Activated CD4-positive, alpha-beta T cell treated with anti-CD3 and anti-CD28 coated beads for 36 hours (primary cell): ENCODE data around the gene DEFB124. TPM values are rescaled to one million over a fixed set of nuclear protein-coding genes. Genes with fewer than 3 reads are reported as not detected.
A peak's percentile ranks its signal among the peaks of the same experiment; 100 is the strongest.
"Not testable (repeated sequence)": the region's sequence is repeated elsewhere in the genome, so short reads cannot be mapped to it uniquely, and the experiment has no call there.

Source experiments
- ATAC-seq: fragments of 200-7000 bp; cut with Tn5 transposase; one replicate; pipeline ENCODE4 v1.10.0; 2021; ENCODE audit warnings: mild to moderate bottlenecking, moderate library complexity
- CTCF ChIA-PET: fragments of 350-600 bp; sonication (Branson Sonifier 250); formaldehyde crosslinking; loops from one replicate; lab custom pipeline; 2021; ENCODE audit warnings: antibody characterized with exemption; lab: Charles Lee
- POLR2A ChIA-PET: fragments of 350-600 bp; sonication (Branson Sonifier 250); formaldehyde crosslinking; loops from one replicate; lab custom pipeline; 2021; ENCODE audit warnings: antibody characterized with exemption, inconsistent platforms; lab: Charles Lee
- DNase-seq: peaks from one replicate; pipeline ENCODE4 v3.0.0-alpha.2; 2020
- H3K27ac Mint-ChIP-seq: one replicate; pipeline ENCODE4 v1.8.0; 2021; ENCODE audit warnings: mixed read lengths
- H3K27me3 Mint-ChIP-seq: one replicate; pipeline ENCODE4 v1.8.0; 2021; ENCODE audit warnings: mixed read lengths
- H3K36me3 Mint-ChIP-seq: one replicate; pipeline ENCODE4 v1.8.0; 2021; ENCODE audit warnings: low read depth, mixed read lengths
- H3K4me1 Mint-ChIP-seq: one replicate; pipeline ENCODE4 v1.8.0; 2021; ENCODE audit warnings: mixed read lengths
- H3K4me3 Mint-ChIP-seq: one replicate; pipeline ENCODE4 v1.8.0; 2021; ENCODE audit warnings: mild to moderate bottlenecking, moderate library complexity, mixed read lengths
- H3K9me3 Mint-ChIP-seq: one replicate; pipeline ENCODE4 v1.8.0; 2021; ENCODE audit warnings: low read depth, mixed read lengths
- intact Hi-C, 2 experiments: fragments of 100-400 bp; cut with DNase I in 1 of 2; cut with micrococcal nuclease in 1 of 2; formaldehyde crosslinking; loops; one replicate each; pipeline versions ENCODE4 v1.14.2 to v1.15.1; 2022 to 2024; cut with DNase I, micrococcal nuclease
- total RNA-seq, 2 experiments: library from RNA; stranded (reverse); gene quantifications; one replicate each; pipeline ENCODE4 v1.2.3, GENCODE V29; 2021

The DEFB124 gene
- total RNA-seq, 2 experiments from 2014 or later = not detected

- H3K4me1 Mint-ChIP-seq = peaks cover 9% of the 10 kb centered on the region
- DNase-seq (no peak), ATAC-seq (no peak)
- CTCF ChIA-PET = interaction anchor here (2.0 kb wide), 1 partner anchor 14 kb away, joined by 13 read pairs; no protein-coding TSS in a partner anchor
- no peak overlapping the region for H3K4me3 Mint-ChIP-seq
- intact Hi-C loops = no loop called here
- no peak overlapping the region for H3K27ac Mint-ChIP-seq
- POLR2A ChIA-PET = interaction anchor here (0.6 kb wide), 1 partner anchor 1168 kb away, joined by 3 read pairs; no protein-coding TSS in a partner anchor
- no peaks in the 10 kb centered on the region for H3K9me3 Mint-ChIP-seq
- no peaks in the 10 kb centered on the region for H3K36me3 Mint-ChIP-seq
- peaks cover 17% of the 10 kb centered on the region for H3K27me3 Mint-ChIP-seq
These were observed 13.2 kb upstream of the DEFB124 start for GRCh38 chr20:31488115-31488514.

- Mint-ChIP-seq H3K27me3 (peaks cover 26% of the 10 kb centered on the region), H3K4me3 (no peak overlapping the region), H3K36me3 (no peaks in the 10 kb centered on the region), H3K27ac (no peak overlapping the region), H3K9me3 (no peaks in the 10 kb centered on the region), H3K4me1 (peaks cover 9% of the 10 kb centered on the region)
- ATAC-seq = no peak
- intact Hi-C loops = no loop called here
- ChIA-PET CTCF (interaction anchor here (0.6 to 3.2 kb wide), 4 partner anchors 11 to 115 kb away, joined by 3 to 22 read pairs (median 5); no protein-coding TSS in a partner anchor), POLR2A (no interaction called here)
- peak; percentile 40 for DNase-seq
These were observed 10.8 kb upstream of the DEFB124 start for GRCh38 chr20:31485450-31486339.

- no peak overlapping the region for H3K27ac Mint-ChIP-seq
- peaks cover 9% of the 10 kb centered on the region for H3K4me1 Mint-ChIP-seq
- POLR2A ChIA-PET = no interaction called here
- peak; percentile 57 for ATAC-seq
- CTCF ChIA-PET = no interaction called here
- no peaks in the 10 kb centered on the region for H3K36me3 Mint-ChIP-seq
- peaks cover 26% of the 10 kb centered on the region for H3K27me3 Mint-ChIP-seq
- H3K9me3 Mint-ChIP-seq = no peaks in the 10 kb centered on the region
- no peak overlapping the region for H3K4me3 Mint-ChIP-seq
- DNase-seq = peak; percentile 53
- intact Hi-C loops = no loop called here
These were observed 9.1 kb upstream of the DEFB124 start for GRCh38 chr20:31484001-31484400.

- intact Hi-C loops = no loop called here
- no peak for DNase-seq
- ATAC-seq = no peak
- Mint-ChIP-seq H3K36me3 (peaks cover 2% of the 10 kb centered on the region), H3K9me3 (peaks cover 3% of the 10 kb centered on the region), H3K27me3 (peaks cover 37% of the 10 kb centered on the region), H3K27ac (no peak overlapping the region), H3K4me3 (no peak overlapping the region), H3K4me1 (peaks cover 9% of the 10 kb centered on the region)
- ChIA-PET POLR2A (no interaction called here), CTCF (interaction anchor here (1.8 kb wide), 1 partner anchor 26 kb away, joined by 7 read pairs; no protein-coding TSS in a partner anchor)
These were observed 1.8 kb upstream of the DEFB124 start for GRCh38 chr20:31476643-31477215.

GRCh38 chr20:31476294-31476585 lies 1.3 kb upstream of the DEFB124 start:
- POLR2A ChIA-PET = no interaction called here
- Mint-ChIP-seq H3K4me3 (no peak overlapping the region), H3K27me3 (peaks cover 34% of the 10 kb centered on the region), H3K4me1 (peaks cover 9% of the 10 kb centered on the region), H3K36me3 (peaks cover 2% of the 10 kb centered on the region), H3K27ac (no peak overlapping the region), H3K9me3 (peaks cover 3% of the 10 kb centered on the region)
- CTCF ChIA-PET = no interaction called here
- DNase-seq (no peak), ATAC-seq (no peak)
- intact Hi-C loops = no loop called here

- ATAC-seq = no peak
- H3K27ac Mint-ChIP-seq = no peak overlapping the region
- peaks cover 34% of the 10 kb centered on the region for H3K27me3 Mint-ChIP-seq
- H3K9me3 Mint-ChIP-seq = peaks cover 3% of the 10 kb centered on the region
- ChIA-PET POLR2A (no interaction called here), CTCF (interaction anchor here (0.7 to 3.3 kb wide), 2 partner anchors 28 to 35 kb away, joined by 3 to 16 read pairs; partner anchors contain the start of gene DEFB123)
- H3K4me3 Mint-ChIP-seq = no peak overlapping the region
- DNase-seq = no peak
- peaks cover 2% of the 10 kb centered on the region for H3K36me3 Mint-ChIP-seq
- intact Hi-C loops = no loop called here
- peaks cover 9% of the 10 kb centered on the region for H3K4me1 Mint-ChIP-seq
These were observed 756 bp upstream of the DEFB124 start for GRCh38 chr20:31475472-31476293.

GRCh38 chr20:31474097-31474436 lies 860 bp downstream of the DEFB124 start:
- H3K36me3 Mint-ChIP-seq = peaks cover 2% of the 10 kb centered on the region
- no peak overlapping the region for H3K27ac Mint-ChIP-seq
- peaks cover 3% of the 10 kb centered on the region for H3K9me3 Mint-ChIP-seq
- H3K4me3 Mint-ChIP-seq = no peak overlapping the region
- no peak for DNase-seq
- peak; percentile 66 for ATAC-seq
- peaks cover 34% of the 10 kb centered on the region for H3K27me3 Mint-ChIP-seq
- ChIA-PET CTCF (interaction anchor here (1.5 to 3.3 kb wide), 2 partner anchors 13 to 29 kb away, joined by 3 to 16 read pairs; no protein-coding TSS in a partner anchor), POLR2A (interaction anchor here (1.1 kb wide), 1 partner anchor 125 kb away, joined by 8 read pairs; no protein-coding TSS in a partner anchor)
- intact Hi-C loops = no loop called here
- H3K4me1 Mint-ChIP-seq = peaks cover 9% of the 10 kb centered on the region

- ChIA-PET CTCF (interaction anchor here (1.5 to 3.3 kb wide), 2 partner anchors 12 to 30 kb away, joined by 3 to 16 read pairs; no protein-coding TSS in a partner anchor), POLR2A (interaction anchor here (0.6 to 1.1 kb wide), 2 partner anchors 8 to 125 kb away, joined by 3 to 8 read pairs; no protein-coding TSS in a partner anchor)
- Mint-ChIP-seq H3K4me1 (peaks cover 9% of the 10 kb centered on the region), H3K27ac (no peak overlapping the region), H3K9me3 (peaks cover 3% of the 10 kb centered on the region), H3K27me3 (peaks cover 34% of the 10 kb centered on the region), H3K4me3 (no peak overlapping the region), H3K36me3 (peaks cover 2% of the 10 kb centered on the region)
- no peak for DNase-seq
- intact Hi-C loops = no loop called here
- ATAC-seq = no peak
These were observed 1.4 kb downstream of the DEFB124 start for GRCh38 chr20:31473331-31474096.

- Mint-ChIP-seq H3K27ac (no peak overlapping the region), H3K4me1 (peaks cover 9% of the 10 kb centered on the region), H3K36me3 (peaks cover 2% of the 10 kb centered on the region), H3K4me3 (no peak overlapping the region), H3K27me3 (peaks cover 31% of the 10 kb centered on the region), H3K9me3 (peaks cover 3% of the 10 kb centered on the region)
- intact Hi-C loops = no loop called here
- ATAC-seq (no peak), DNase-seq (no peak)
- CTCF ChIA-PET = interaction anchor here (3.3 kb wide), 1 partner anchor 31 kb away, joined by 16 read pairs; no protein-coding TSS in a partner anchor
- POLR2A ChIA-PET = no interaction called here
These were observed 2.3 kb downstream of the DEFB124 start for GRCh38 chr20:31472395-31473330.

- POLR2A ChIA-PET, CTCF ChIA-PET, H3K27ac Mint-ChIP-seq, ATAC-seq, DNase-seq, H3K4me3 Mint-ChIP-seq, H3K36me3 Mint-ChIP-seq, H3K9me3 Mint-ChIP-seq, H3K4me1 Mint-ChIP-seq, intact Hi-C loops: not testable (repeated sequence)
- peaks cover 20% of the 10 kb centered on the region for H3K27me3 Mint-ChIP-seq
These were observed 4.0 kb downstream of the DEFB124 start for GRCh38 chr20:31470946-31471345.
